T1000 (cell line): ENCODE measurements around the gene CCDC87.
A peak's percentile ranks its signal among the peaks of the same experiment; 100 is the strongest.
"Not testable (repeated sequence)": the region's sequence is repeated elsewhere in the genome, so short reads cannot be mapped to it uniquely, and the experiment has no call there.

Experiments used
- DNase-seq: peaks from one replicate; lab custom pipeline; 2025; ENCODE audit warnings: mixed read lengths; lab: John Stamatoyannopoulos, UW

CCDC87 gene

GRCh38 chr11:66616379-66617154 lies 23.7 kb upstream of the CCDC87 start, which contains the start of gene RBM14:
Gene RBM14 (plus strand): TSS chr11:66616630. CDS start chr11:66616721, 91 bp downstream.
- DNase-seq: peak; percentile 99

GRCh38 chr11:66614073-66614472 lies 21.2 kb upstream of the CCDC87 start:
- no peak for DNase-seq

GRCh38 chr11:66612458-66612857 lies 19.6 kb upstream of the CCDC87 start:
- DNase-seq: no peak

- DNase-seq: no peak
These were observed 17.1 kb upstream of the CCDC87 start for GRCh38 chr11:66609721-66610617.

DNA sequence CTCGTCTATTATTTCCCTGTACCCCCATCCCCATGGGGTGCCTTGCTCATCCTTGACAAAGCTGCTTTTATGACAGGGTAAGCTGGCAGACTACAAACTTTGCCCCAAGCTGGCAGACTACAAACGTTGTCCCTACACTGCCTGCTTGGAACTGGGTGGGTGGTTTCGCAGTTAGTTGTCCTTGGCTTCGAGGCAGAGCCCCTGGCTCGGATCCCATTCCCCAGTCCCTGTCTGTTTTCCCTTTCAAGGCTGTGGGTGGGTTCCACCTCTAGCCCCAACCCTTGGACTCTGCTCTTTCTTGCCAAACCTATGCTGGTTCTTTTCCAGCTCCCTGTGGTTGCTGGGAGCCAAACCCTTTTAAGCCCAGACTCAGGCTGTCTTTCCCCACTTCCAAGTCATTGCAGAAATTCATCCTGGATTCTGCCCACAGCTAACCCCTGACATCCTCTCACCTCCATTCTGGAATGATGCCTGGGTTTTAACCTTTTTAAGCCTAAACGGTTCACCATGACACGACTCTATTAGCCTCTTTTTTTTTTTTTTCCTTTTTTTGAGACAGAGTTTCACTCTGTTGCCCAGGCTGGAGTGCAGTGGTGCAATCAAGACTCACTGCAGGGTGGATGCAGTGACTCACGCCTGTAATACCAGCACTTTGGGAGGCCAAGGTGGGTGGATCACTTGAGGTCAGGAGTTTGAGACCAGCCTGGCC lies 14.4 kb upstream of the CCDC87 start:
- DNase-seq: peak; percentile 59

GRCh38 chr11:66606608-66607007 lies 13.7 kb upstream of the CCDC87 start:
- DNase-seq: not testable (repeated sequence)

DNA sequence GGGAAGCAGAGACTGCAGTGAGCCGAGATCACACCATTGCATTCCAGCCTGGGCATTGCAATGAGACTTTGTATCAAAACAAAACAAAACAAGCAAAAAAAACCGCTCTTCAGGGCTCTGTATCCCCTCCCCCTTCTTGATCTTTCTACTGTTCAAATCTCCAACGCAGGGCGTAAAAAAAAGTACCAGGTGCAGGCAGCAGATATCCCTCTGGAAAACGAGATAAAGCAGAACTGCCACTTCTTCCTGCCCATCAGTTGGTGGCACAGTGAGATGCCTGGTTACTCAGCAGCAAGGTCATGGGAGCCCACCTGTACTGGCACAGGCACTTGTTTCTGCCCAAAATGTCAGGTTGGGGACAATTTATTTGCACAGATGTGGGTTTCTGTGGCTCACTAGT lies 11.3 kb upstream of the CCDC87 start:
- no peak for DNase-seq

DNA sequence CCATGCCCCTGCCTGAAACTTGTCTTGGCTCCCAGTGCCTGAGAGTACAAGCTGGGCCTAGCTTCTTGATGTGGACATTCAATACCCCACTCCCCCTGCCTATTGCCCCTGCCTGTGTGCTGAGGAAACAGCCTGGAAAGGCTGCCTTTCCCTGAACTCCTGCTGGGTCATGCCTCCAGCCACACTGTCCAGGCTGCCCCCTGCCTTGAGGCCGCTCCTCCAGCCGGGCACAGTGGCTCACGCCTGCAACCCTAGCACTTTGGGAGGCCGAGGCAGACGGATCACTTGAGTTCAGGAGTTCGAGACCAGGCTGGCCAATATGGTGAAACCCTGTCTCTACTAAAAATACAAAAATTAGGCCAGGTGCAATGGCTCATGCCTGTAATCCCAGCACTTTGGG lies 10.2 kb upstream of the CCDC87 start:
- DNase-seq: no peak

DNA sequence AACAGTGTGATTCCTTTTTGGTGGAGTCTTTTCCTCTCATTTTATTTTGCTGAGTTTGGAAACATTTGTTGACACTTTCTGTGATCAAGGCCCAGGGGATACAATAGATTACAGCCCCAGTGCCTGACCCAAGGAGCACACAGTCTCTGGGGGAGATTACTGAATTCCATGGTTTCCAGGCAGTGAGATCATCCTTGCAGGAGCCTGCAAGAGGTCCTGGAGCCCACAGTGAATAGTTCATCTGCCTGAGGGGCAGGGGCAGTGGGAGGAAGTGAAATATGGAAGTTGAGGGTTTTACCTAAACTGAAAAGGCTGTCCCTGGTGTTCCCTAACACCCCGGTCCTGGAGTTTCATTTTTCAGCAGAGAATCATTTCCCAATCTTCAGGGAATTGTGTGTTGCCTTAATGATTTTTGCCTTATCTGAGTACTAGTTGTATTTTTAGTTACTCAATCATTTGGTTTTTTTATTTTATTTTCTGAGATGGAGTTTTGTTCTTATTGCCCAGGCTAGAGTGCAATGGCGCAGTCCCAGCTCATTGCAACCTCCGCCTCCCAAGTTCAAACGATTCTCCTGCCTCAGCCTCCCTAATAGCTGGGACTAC lies 7.9 kb upstream of the CCDC87 start:
- no peak for DNase-seq

- DNase-seq: no peak
These were observed 7.4 kb upstream of the CCDC87 start for GRCh38 chr11:66600219-66600618.

DNA sequence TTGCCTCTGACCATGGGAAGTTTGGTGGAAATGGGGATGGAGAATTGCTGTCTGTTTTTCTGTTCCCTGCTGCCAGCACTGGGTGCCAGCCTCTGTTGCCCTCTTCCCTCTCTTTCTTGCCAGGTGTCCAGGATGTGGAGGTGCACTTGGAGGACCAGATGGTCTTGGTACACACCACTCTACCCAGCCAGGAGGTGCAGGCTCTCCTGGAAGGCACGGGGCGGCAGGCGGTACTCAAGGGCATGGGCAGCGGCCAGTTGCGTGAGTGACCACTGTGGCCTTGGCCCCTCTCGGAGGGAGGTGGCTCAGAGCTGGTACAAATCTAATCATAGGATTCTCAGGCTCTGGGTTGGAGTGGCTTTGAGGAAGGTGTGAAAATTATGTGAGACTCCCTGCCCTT lies 6.1 kb upstream of the CCDC87 start:
- no peak for DNase-seq

GRCh38 chr11:66595245-66595904 lies 2.5 kb upstream of the CCDC87 start:
- no peak for DNase-seq

DNA sequence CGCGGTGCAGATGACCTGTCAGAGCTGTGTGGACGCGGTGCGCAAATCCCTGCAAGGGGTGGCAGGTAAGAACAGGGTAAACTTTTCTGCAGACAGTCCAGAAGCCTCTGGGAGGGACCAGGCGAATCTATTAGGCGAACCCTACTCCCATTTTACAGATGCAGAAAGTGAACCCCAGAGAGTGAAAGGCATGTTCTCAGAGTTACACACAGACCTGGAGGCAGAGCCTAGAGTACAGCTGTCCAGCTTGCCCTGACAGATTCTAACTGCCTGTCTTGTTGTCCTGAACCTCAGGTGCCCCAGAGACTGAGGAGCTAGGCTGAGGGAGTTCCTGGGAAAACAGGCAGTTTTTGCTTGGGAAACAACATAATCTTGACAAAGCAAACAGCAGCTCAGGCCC lies 787 bp upstream of the CCDC87 start:
- no peak for DNase-seq

DNA sequence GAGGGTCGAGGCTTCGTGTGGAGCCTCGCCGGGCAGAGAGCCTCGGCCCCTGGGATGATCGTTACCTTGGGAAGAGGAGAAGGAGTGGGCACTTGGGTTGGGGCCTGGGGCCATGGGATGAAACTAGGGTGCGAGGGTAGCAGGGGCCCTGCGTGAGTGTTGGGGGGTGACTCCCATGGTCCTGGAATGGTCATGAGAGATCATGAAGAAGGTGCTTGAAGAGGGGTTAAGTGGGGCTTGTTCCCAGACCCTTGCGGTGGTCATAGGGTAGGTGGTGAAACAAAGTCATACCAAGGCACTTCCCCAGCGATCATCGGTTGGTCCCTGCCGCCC lies 406 bp upstream of the CCDC87 start:
- DNase-seq: no peak

DNA sequence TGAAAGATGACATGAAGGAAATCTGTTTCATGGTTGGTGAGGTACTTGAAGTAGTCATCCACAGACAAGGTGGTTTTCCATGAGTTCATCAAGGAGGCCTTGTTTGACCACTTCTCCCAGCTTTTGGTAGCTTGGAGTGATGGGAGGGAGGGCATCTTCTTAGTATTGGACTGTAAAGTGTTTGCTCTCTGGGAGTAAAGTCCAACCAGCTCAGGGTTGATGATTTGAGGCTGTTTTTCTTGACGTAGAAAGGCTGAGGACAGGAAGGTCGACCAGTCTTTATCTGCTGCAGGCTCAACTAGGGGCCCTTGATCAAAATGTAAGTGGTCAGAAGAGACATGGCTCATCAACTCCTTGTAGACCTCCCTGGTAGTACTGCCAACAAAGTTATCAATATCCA lies 1.7 kb downstream of the CCDC87 start:
- DNase-seq: no peak

DNA sequence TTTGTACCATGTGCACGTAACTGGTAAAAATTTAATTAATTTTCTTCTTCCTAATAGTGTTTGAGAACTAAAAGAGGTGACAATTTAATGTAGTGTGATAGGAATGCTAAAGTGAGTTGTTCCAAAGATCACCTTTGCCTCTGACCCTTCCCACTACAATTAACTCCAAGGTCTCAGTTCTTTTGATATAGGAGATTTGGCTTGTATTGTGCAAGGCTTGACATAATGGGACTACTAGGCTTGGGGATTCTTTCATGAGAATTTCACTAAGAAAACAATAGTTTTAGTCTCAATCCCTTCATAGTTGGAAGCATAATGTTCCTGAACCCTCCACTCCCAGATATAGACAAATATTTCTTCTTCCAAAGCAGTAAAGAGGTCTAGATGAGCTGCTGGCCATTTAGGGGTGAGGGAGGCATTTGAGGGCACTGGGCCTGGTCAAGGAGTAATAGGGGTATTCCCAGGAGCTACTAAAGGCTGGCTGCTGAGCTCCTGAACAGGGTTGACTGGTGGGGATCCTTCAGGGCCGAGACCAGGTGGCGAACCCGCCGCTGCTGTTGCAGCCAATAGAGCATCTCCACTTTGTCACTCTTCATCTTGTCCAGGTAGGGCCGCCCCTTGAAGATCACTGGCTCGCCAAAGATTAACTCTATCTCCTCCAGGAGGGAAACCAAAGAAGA lies 2.7 kb downstream of the CCDC87 start:
- no peak for DNase-seq

DNA sequence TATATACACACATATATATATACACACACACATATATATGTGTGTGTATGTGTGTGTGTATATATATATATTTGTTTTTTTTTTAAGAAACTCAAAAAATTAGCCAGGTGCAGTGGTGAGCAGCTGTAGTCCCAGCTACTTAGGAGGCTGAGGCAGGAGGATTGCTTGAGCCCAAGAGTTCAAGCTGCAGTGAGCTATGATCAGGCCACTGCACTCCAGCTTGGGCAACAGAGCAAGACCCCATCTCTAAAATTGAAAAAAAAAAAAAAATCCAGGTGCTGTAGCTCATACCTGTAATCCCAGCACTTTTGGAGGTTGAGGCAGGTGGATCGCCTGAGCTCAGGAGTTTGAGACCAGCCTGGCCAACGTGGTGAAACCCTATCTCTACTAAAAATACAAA lies 3.5 kb downstream of the CCDC87 start:
- not testable (repeated sequence) for DNase-seq

DNA sequence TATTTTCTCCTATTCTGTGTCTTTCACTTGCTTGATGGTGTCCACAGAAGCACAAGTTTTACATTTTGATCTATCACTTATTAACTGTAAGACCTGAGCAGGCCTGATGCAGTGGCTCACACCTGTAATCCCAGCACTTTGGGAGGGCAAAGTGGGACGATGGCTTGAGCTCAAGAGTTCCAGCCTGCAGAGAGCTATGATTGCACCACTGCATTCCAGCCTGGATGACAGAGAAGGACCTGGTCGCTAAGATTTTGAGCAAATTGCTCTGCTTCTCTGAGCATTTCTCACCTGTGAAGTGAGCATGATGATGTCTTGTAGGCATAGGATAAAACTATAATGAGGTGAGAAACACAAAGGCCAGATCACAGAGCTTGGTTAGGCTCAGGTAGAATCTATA lies 6.7 kb downstream of the CCDC87 start:
- no peak for DNase-seq

- DNase-seq: not testable (repeated sequence)
These were observed 7.4 kb downstream of the CCDC87 start for GRCh38 chr11:66585447-66585846.

DNA sequence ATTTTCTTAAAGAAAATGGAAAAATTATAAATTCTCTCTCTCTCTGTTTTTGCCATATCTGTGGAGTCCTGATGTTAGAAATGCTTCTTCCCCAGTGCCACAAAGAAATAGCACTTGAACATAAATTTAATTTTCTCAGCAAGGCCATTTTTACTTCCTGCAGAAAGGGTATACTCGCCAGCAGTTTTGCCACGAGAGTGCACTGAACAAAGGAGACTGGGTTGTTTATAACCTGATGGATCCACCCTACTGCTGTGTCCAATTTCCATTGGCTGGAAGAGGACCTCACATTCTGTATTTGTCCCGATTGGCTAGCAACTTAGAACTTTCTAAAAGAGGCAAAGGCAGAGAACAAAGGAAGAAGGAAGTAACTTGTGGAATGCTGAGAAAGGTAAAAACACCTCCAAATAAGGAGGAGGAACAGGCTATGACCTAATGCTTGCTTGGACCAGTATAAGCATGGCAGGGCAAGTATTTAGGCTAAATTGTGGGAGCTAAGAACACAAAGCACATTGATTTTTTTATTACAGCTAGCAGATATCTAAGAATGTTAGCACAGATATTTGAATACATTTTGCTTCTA lies 10.2 kb downstream of the CCDC87 start:
- not testable (repeated sequence) for DNase-seq

DNA sequence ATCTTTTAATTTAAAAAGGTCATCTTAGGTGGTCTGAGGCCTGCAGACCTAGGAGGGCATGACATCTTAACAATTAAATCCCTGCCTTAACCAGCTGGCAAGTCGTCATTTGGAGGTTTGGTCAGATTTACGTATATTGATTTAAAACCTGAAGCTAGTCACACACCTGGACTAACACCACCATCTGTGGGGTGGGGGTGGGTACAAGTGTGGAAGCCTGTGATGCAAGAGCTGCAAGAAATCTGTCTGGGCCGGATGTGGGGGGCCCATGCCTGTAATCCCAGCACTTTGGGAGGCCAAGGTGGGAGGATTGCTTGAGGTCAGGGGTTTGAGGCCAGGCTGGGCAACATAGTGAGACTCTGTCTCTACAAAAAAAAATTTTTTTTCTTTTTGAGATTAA lies 11.6 kb downstream of the CCDC87 start:
- DNase-seq: no peak
